Spleen (tissue), 7 donors: ENCODE results near the gene EVA1C.

Source experiments
- CTCF ChIP-seq, 11 experiments: fragments of 200-600 bp in 7 of 11; fragments of 450-650 bp in 4 of 11; sonication (generic) in 4 of 11; IDR thresholded peaks in 8 of 11; conservative IDR thresholded peaks in 3 of 11; 1 replicate in 7 of 11; 2 replicates in 4 of 11; pipeline versions ENCODE4 v1.4.0 to v1.8.0; 2016 to 2021; ENCODE audit warnings: antibody characterized with exemption in 11 of 11, inconsistent platforms in 4 of 11, mild to moderate bottlenecking in 1 of 11
- POLR2A ChIP-seq, 3 donors: fragments of 450-650 bp; IDR thresholded peaks; one replicate each; pipeline ENCODE4 v1.5.1; 2017; ENCODE audit warnings: antibody characterized with exemption in 3 of 3, mild to moderate bottlenecking in 1 of 3
- POLR2AphosphoS5 ChIP-seq, 3 donors: sonication (generic); formaldehyde crosslinking; IDR thresholded peaks; one replicate each; pipeline ENCODE4 v1.5.1; 2017; ENCODE audit warnings: antibody characterized with exemption in 3 of 3
- donor health status: DM: no; HTN: no; CAD: no; lungs with moderate emphysema.
- donor health status: DM: no; HTN: no; CAD: no.
- donor health status: DM: no; HTN: no; CAD: no.

- TF ChIP-seq POLR2A (IDR thresholded peaks at IDR 0.05) (no peak), CTCF (IDR thresholded peaks at IDR 0.05 in 8 of 11, conservative IDR thresholded peaks at IDR 0.05 in 3 of 11) (no peak), POLR2AphosphoS5 (IDR thresholded peaks at IDR 0.05) (no peak)
Measured at GRCh38 chr21:32377991-32378390, 34.5 kb upstream of the EVA1C start.
